Kidney (tissue), 22 donors: ENCODE data around the gene ZNF276. TPM values are rescaled to one million over a fixed set of nuclear protein-coding genes. Genes with fewer than 3 reads are reported as not detected.
"Not testable (repeated sequence)": the region's sequence is repeated elsewhere in the genome, so short reads cannot be mapped to it uniquely, and the experiment has no call there.

ENCODE experiments used
- DNase-seq, 5 donors: peaks; one replicate each; pipeline ENCODE4 v3.0.0-alpha.2; 2013 to 2020
- FAIRE-seq: peaks from 2 replicates; lab custom pipeline; 2012; peaks lifted over from hg19 to GRCh38; lab: Jason Lieb, UNC
- H3K27ac ChIP-seq, 2 donors: one replicate each; pipeline ENCODE4 v1.7.0; 2013; ENCODE audit warnings: low read depth in 2 of 2, low read length in 2 of 2, inconsistent platforms in 1 of 2
- H3K27me3 ChIP-seq: one replicate; pipeline ENCODE4 v1.7.1; 2013; ENCODE audit warnings: low read length, inconsistent platforms; ENCODE audit not compliant: control insufficient read depth, insufficient read depth
- H3K36me3 ChIP-seq, 3 donors: one replicate each; pipeline versions ENCODE4 v1.7.0 to v1.7.1; 2013; ENCODE audit warnings: low read length in 3 of 3, control low read depth in 1 of 3, inconsistent platforms in 1 of 3; ENCODE audit not compliant: insufficient read depth in 3 of 3, control insufficient read depth in 2 of 3
- H3K4me1 ChIP-seq, 3 donors: one replicate each; pipeline versions ENCODE4 v1.7.0 to v1.7.1; 2013; ENCODE audit warnings: low read length in 3 of 3, inconsistent platforms in 1 of 3, low read depth in 1 of 3; ENCODE audit not compliant: control insufficient read depth in 2 of 3, insufficient read depth in 2 of 3
- H3K4me3 ChIP-seq, 3 donors: one replicate each; pipeline versions ENCODE4 v1.7.0 to v1.8.1; 2013; ENCODE audit warnings: low read length in 3 of 3, control low read depth in 1 of 3, inconsistent platforms in 1 of 3
- H3K9ac ChIP-seq, 3 donors: one replicate each; pipeline versions ENCODE4 v1.7.0 to v1.7.1; 2013; ENCODE audit warnings: low read length in 3 of 3, control low read depth in 1 of 3, inconsistent platforms in 1 of 3
- H3K9me3 ChIP-seq, 3 donors: one replicate each; pipeline versions ENCODE4 v1.7.0 to v1.7.1; 2013; ENCODE audit warnings: low read length in 3 of 3, control low read depth in 1 of 3, inconsistent platforms in 1 of 3; ENCODE audit not compliant: control insufficient read depth in 2 of 3, insufficient read depth in 1 of 3
- intact Hi-C: fragments of 100-400 bp; cut with DNase I; formaldehyde crosslinking; loops from one replicate; pipeline ENCODE4 v1.11.1; 2022
- long read RNA-seq, 10 donors: library from polyadenylated mRNA in 1 of 10; unstranded in 1 of 10; transcript quantifications; one replicate each; pipeline ENCODE4 v2.0.0 and lab custom pipeline, GENCODE V29; 2021 to 2026
- polyA plus RNA-seq: library from polyadenylated mRNA; stranded (reverse); fragments of 350-450 nt; fragmentation: Illumina TruSeq; extraction: RNeasy Lipid Tissue Mini Kit (QIAGEN cat#74804); gene quantifications from one replicate; pipeline ENCODE4 v1.2.3, GENCODE V29; 2014; ENCODE audit warnings: low read depth, low replicate concordance; ENCODE audit not compliant: insufficient read depth
- total RNA-seq: library from RNA; stranded (reverse); fragmentation: NEBNext Ultra II Directional; extraction: Animal tissue kit (Norgen Biotek cat#: 25700); gene quantifications from one replicate; pipeline ENCODE4 v1.2.1, GENCODE V29; 2021
- TF ChIP-seq, protein P1 (sequence below): IDR thresholded peaks from 3 replicates; pipeline ENCODE4 v1.5.1; 2012; ENCODE audit warnings: mild to moderate bottlenecking, moderate library complexity, borderline replicate concordance; ENCODE audit not compliant: insufficient read depth; ENCODE audit errors: extremely low read depth
- donor health status: control.
- donor health status: control.
- donor health status: control.
- donor health status: control.
- donor health status: control.
- donor health status: DM: yes; HTN: yes; CAD: no.
- donor health status: Normal renal cell carcinoma (clear cell type).

ZNF276 gene, protein sequence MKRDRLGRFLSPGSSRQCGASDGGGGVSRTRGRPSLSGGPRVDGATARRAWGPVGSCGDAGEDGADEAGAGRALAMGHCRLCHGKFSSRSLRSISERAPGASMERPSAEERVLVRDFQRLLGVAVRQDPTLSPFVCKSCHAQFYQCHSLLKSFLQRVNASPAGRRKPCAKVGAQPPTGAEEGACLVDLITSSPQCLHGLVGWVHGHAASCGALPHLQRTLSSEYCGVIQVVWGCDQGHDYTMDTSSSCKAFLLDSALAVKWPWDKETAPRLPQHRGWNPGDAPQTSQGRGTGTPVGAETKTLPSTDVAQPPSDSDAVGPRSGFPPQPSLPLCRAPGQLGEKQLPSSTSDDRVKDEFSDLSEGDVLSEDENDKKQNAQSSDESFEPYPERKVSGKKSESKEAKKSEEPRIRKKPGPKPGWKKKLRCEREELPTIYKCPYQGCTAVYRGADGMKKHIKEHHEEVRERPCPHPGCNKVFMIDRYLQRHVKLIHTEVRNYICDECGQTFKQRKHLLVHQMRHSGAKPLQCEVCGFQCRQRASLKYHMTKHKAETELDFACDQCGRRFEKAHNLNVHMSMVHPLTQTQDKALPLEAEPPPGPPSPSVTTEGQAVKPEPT
- total RNA-seq (35.4 TPM), polyA plus RNA-seq (16.4 TPM)
- long read RNA-seq, donor 1 = 0 reads
- long read RNA-seq, donor 2, full-length matches to known transcripts = 4 of 9 reads
- long read RNA-seq, donor 2, partial matches to known transcripts = 5 of 9 reads
- long read RNA-seq, donor 2, other reads (novel, unspliced or antisense) = 0 of 9 reads
- long read RNA-seq, donor 3, full-length matches to known transcripts = 1 of 1 reads
- long read RNA-seq, donor 3, partial matches to known transcripts = 0 of 1 reads
- long read RNA-seq, donor 3, other reads (novel, unspliced or antisense) = 0 of 1 reads
- long read RNA-seq, donor 4 = 0 reads
- long read RNA-seq, donor 5 = 0 reads
- long read RNA-seq, donor 6, partial matches to known transcripts = 0 of 1 reads
- long read RNA-seq, donor 6, other reads (novel, unspliced or antisense) = 0 of 1 reads
- long read RNA-seq, donor 7, full-length matches to known transcripts = 12 of 66 reads
- long read RNA-seq, donor 7, partial matches to known transcripts = 14 of 66 reads
- long read RNA-seq, donor 7, other reads (novel, unspliced or antisense) = 40 of 66 reads
- long read RNA-seq, donor 8, partial matches to known transcripts = 0 of 1 reads
- long read RNA-seq, donor 8, other reads (novel, unspliced or antisense) = 0 of 1 reads
- long read RNA-seq, donor 9, partial matches to known transcripts = 0 of 2 reads
- long read RNA-seq, donor 9, other reads (novel, unspliced or antisense) = 0 of 2 reads
- long read RNA-seq, donor 10, partial matches to known transcripts = 0 of 2 reads
- long read RNA-seq, donor 10, other reads (novel, unspliced or antisense) = 0 of 2 reads

GRCh38 chr16:89720813-89721545 lies at the start of gene ZNF276, which contains the start of gene VPS9D1:
Gene ZNF276, plus strand, starts transcription at chr16:89721537. Its CDS starts 104 bp downstream, at chr16:89721641.
Gene VPS9D1, minus strand, starts transcription at chr16:89720898. Its CDS starts 37 bp downstream, at chr16:89720861.
- TF ChIP-seq, protein P1, sequence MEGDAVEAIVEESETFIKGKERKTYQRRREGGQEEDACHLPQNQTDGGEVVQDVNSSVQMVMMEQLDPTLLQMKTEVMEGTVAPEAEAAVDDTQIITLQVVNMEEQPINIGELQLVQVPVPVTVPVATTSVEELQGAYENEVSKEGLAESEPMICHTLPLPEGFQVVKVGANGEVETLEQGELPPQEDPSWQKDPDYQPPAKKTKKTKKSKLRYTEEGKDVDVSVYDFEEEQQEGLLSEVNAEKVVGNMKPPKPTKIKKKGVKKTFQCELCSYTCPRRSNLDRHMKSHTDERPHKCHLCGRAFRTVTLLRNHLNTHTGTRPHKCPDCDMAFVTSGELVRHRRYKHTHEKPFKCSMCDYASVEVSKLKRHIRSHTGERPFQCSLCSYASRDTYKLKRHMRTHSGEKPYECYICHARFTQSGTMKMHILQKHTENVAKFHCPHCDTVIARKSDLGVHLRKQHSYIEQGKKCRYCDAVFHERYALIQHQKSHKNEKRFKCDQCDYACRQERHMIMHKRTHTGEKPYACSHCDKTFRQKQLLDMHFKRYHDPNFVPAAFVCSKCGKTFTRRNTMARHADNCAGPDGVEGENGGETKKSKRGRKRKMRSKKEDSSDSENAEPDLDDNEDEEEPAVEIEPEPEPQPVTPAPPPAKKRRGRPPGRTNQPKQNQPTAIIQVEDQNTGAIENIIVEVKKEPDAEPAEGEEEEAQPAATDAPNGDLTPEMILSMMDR = no peak
- Histone ChIP-seq H3K9me3 (no peaks in the 10 kb centered on the region), H3K4me3 (peak within 1 kb of the TSS; percentile 64 to 82 (median 78)), H3K27me3 (no peaks in the 10 kb centered on the region), H3K4me1 (peaks cover 0 to 24% (median 8%) of the 10 kb centered on the region in 3 donors), H3K9ac (peak within 1 kb of the TSS; percentile 21 to 58 (median 55)), H3K27ac (peak within 1 kb of the TSS; percentile 94 to 95), H3K36me3 (peaks cover 0 to 14% (median 3%) of the 10 kb centered on the region in 3 donors)
- intact Hi-C loops = no loop called here
- peak; percentile 80 to 94 (median 89) for DNase-seq
- FAIRE-seq = no peak

DNA sequence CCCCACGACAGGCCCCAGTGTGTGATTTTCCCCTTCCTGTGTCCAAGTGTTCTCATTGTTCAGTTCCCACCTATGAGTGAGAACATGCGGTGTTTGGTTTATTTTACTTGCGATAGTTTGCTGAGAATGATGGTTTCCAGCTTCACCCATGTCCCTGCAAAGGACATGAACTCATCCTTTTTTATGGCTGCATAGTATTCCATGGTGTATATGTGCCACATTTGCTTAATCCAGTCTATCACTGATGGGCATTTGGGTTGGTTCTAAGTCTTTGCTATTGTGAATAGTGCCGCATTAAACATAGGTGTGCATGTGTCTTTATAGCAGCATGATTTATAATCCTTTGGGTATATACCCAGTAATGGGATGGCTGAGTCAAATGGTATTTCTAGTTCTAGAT lies 49.8 kb upstream of the ZNF276 start:
- H3K27me3 ChIP-seq, H3K4me1 ChIP-seq, DNase-seq, H3K9me3 ChIP-seq, intact Hi-C loops, H3K4me3 ChIP-seq, H3K9ac ChIP-seq, H3K27ac ChIP-seq, H3K36me3 ChIP-seq, FAIRE-seq: not testable (repeated sequence)

- Histone ChIP-seq H3K9ac (no peak overlapping the region), H3K27ac (no peak overlapping the region), H3K27me3 (no peaks in the 10 kb centered on the region), H3K36me3 (no peaks in the 10 kb centered on the region), H3K4me3 (no peak overlapping the region), H3K9me3 (no peaks in the 10 kb centered on the region), H3K4me1 (peaks cover 0 to 3% (median 0%) of the 10 kb centered on the region in 3 donors)
- DNase-seq = no peak
- FAIRE-seq = no peak
- intact Hi-C loops = no loop called here
- TF ChIP-seq, protein P1 = no peak
Measured at GRCh38 chr16:89672177-89672941, 49.0 kb upstream of the ZNF276 start.
